ENCODE measurements around the gene BOK.

BOK gene

DNA sequence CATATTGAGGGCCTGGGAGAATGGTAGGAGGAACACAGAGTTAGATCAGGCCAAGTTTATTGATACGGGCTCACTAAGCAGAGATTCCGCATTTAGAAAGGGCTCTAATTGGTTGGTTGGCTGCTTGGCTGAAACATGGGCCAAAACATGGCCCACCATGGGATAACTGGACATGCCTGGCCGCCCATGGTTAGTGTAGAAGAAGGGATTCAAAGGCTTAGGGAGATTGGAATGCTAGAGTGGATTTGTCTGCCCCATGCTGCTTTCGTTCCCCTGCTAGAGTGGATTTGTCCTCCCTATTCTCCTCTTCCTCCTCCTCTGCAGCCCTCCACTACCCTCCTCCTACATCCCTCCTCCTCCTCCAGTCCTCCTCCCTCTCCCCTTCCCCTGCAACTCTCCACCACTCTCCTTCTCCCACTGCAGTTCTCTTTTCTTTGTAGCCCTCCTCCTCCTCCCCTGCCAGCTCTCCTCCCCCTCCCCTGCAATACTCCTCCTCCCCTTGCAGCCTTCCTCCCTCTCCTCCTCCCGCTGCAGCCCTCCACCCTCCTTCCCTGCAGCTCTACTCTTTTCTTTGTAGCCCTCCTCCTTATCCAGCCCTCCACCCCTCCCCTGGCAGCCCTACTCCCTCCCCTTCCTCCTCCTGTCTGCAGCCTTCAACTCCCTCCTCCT, 17.2 kb downstream of the BOK start:
- DNase-seq (ENCODE audit: low read depth), result no peak
- TF ChIP-seq, protein P1, sequence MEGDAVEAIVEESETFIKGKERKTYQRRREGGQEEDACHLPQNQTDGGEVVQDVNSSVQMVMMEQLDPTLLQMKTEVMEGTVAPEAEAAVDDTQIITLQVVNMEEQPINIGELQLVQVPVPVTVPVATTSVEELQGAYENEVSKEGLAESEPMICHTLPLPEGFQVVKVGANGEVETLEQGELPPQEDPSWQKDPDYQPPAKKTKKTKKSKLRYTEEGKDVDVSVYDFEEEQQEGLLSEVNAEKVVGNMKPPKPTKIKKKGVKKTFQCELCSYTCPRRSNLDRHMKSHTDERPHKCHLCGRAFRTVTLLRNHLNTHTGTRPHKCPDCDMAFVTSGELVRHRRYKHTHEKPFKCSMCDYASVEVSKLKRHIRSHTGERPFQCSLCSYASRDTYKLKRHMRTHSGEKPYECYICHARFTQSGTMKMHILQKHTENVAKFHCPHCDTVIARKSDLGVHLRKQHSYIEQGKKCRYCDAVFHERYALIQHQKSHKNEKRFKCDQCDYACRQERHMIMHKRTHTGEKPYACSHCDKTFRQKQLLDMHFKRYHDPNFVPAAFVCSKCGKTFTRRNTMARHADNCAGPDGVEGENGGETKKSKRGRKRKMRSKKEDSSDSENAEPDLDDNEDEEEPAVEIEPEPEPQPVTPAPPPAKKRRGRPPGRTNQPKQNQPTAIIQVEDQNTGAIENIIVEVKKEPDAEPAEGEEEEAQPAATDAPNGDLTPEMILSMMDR (IDR thresholded peaks at IDR 0.05; ENCODE audit: low read length, missing control alignments), result no peak
- no peak overlapping the region for H3K4me3 ChIP-seq (replicated peaks; ENCODE audit: low read depth, low read length)

DNA sequence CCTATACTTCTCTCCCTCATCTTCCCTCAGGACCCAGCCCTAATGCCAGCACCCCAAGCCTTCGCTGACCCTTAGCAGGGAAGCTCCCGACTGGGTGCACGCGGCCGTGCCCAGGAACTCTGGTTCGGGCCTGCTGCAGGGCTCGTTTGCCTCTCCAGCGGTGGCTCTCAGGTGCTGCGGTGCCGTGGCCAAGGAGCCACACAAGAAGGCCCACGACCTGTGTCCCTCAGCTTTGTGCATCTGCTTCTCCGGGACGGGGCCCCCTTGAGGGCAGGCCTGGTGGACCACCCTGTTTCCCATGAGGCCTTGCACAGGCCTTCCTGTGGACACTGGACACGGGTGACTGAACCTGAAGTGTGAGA, 17.7 kb downstream of the BOK start:
- DNase-seq (ENCODE audit: low read depth), result no peak
- TF ChIP-seq, protein P1 (IDR thresholded peaks at IDR 0.05; ENCODE audit: low read length, missing control alignments), result no peak

DNA sequence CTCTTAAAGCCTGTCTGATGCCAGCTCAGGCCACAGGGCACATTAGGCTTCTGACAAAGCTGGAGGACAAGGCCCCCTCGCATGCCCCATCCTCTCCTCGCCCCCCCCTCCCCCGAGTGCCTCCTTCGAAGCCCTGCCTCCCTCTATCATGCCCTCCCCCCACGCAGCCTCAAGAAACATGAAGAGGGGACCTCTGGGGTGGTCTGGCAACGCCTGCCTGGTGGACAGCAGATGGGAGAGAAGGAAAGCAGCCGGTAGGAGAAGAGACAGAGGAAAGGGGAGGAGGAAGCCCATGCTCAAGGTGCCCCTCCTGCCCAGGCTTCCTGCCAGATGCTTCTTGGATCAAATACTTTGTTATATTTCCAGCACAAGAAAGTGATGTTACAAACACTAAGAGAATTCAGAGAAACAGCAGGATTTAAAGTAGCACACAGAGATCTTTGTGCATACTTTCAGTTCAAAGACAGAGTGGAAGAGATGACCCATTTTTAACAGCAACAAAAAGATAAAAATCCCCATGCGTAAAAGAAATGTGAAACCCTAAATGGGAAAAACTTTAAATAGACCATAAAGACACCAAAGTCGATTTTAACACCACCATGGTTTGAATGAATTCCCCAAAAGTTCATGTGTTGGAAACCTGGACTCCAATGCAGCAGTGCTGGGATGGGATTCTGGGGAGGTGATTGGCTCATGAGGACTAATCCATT, 19.0 kb downstream of the BOK start:
- TF ChIP-seq, protein P1 (IDR thresholded peaks at IDR 0.05; ENCODE audit: low read length, missing control alignments), result no peak
- peak; percentile 52 for DNase-seq (ENCODE audit: low read depth)
- no peak overlapping the region for H3K4me3 ChIP-seq (replicated peaks; ENCODE audit: low read depth, low read length)

More for the DNA sequence above, 17.7 kb downstream of the BOK start:
- H3K4me3 ChIP-seq (replicated peaks; ENCODE audit: low read depth, low read length), result no peak overlapping the region

GRCh38 chr2:241579281-241579680, 20.7 kb downstream of the BOK start:
- no peak overlapping the region for H3K4me3 ChIP-seq (replicated peaks; ENCODE audit: low read depth, low read length)
- TF ChIP-seq, protein P1 (IDR thresholded peaks at IDR 0.05; ENCODE audit: low read length, missing control alignments), result no peak
- DNase-seq (ENCODE audit: low read depth), result no peak

DNA sequence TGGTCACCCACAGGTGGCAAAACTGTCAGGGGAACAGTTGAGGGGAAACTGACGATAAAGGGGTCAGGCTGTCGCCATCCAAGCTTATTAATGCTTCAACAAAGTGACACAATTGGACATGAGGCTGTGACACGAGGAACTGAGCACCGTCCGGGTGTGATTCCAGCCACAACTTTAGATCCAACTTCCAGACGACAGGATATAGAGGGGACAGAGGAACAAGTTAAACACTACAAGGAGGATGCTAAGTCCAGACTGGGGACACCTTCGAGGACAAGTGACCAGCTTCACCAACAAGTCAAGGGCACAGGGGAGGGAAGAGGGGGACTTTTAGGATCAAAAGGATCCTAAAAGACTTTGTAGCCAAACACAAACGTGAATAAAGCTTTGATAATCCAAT, 23.8 kb downstream of the BOK start:
- TF ChIP-seq, protein P1 (IDR thresholded peaks at IDR 0.05; ENCODE audit: low read length, missing control alignments), result no peak
- no peak overlapping the region for H3K4me3 ChIP-seq (replicated peaks; ENCODE audit: low read depth, low read length)
- no peak for DNase-seq (ENCODE audit: low read depth)

DNA sequence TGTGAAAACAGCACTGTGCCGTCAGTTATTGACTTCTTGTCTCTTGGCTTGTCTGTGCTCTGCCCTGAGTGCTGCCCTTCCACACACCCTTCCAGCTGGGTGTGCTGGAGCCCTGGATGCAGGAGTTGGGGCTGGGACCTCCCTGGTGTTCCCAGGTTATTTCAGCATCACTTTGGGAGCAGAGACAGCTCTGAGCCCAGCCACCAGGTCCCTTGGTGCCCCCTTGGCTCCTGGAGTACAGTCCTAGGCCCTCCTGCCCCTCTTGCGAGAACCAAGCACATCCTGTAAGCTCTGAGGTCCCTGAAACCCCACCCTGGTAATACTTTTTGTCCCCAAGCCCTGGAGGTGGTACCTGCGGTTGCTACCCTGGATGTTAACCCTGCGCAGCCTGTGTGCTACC, 24.3 kb downstream of the BOK start:
- TF ChIP-seq, protein P1 (IDR thresholded peaks at IDR 0.05; ENCODE audit: low read length, missing control alignments), result no peak
- no peak for DNase-seq (ENCODE audit: low read depth)
- H3K4me3 ChIP-seq (replicated peaks; ENCODE audit: low read depth, low read length), result no peak overlapping the region
